WTC11 (cell line): ENCODE results near the gene PPP2R2C. TPM values are rescaled to one million over a fixed set of nuclear protein-coding genes. Genes with fewer than 3 reads are reported as not detected.

Source experiments
- ATAC-seq: fragments of 200-7000 bp; cut with Tn5 transposase; 2 replicates; pipeline ENCODE4 v1.10.0; 2021; ENCODE audit warnings: mild to moderate bottlenecking, moderate library complexity
- CTCF ChIA-PET: fragments of 300-600 bp; sonication (Branson Sonifier 250); formaldehyde crosslinking; loops from one replicate; lab custom pipeline; 2021; ENCODE audit warnings: antibody characterized with exemption; lab: Charles Lee
- POLR2A ChIA-PET: fragments of 350-600 bp; sonication (Branson Sonifier 250); formaldehyde crosslinking; loops from one replicate; lab custom pipeline; 2021; ENCODE audit warnings: antibody characterized with exemption; lab: Charles Lee
- DNase-seq: peaks from one replicate; pipeline ENCODE4 v3.0.0; 2021; ENCODE audit warnings: low spot score
- H3K27ac Mint-ChIP-seq: 2 replicates; pipeline ENCODE4 v1.8.0; 2021; ENCODE audit warnings: mixed read lengths
- H3K27me3 Mint-ChIP-seq: 2 replicates; pipeline ENCODE4 v1.8.0; 2021; ENCODE audit warnings: low read depth, mild to moderate bottlenecking, moderate library complexity, mixed read lengths
- H3K36me3 Mint-ChIP-seq: 2 replicates; pipeline ENCODE4 v1.8.0; 2021; ENCODE audit warnings: mixed read lengths
- H3K4me1 Mint-ChIP-seq: 2 replicates; pipeline ENCODE4 v1.8.0; 2022; ENCODE audit warnings: mixed read lengths
- H3K4me3 Mint-ChIP-seq: 2 replicates; pipeline ENCODE4 v1.8.0; 2021; ENCODE audit warnings: mild to moderate bottlenecking, moderate library complexity, mixed read lengths
- H3K9me3 Mint-ChIP-seq: 2 replicates; pipeline ENCODE4 v1.8.0; 2021; ENCODE audit warnings: mixed read lengths
- EMX1 ChIP-seq: fragments of 250-450 bp; sonication (Bioruptor Pico); IDR thresholded peaks from 2 replicates; pipeline ENCODE4 v1.8.0; 2021; ENCODE audit warnings: mild to moderate bottlenecking
- FOXK1 ChIP-seq: sonication (generic); formaldehyde crosslinking; IDR thresholded peaks from 2 replicates; pipeline ENCODE4 v1.8.0; 2022; ENCODE audit warnings: mild to moderate bottlenecking, moderate library complexity, missing genetic modification reagents
- FOXP1 ChIP-seq: sonication (generic); formaldehyde crosslinking; IDR thresholded peaks from 2 replicates; pipeline ENCODE4 v1.8.0; 2022; ENCODE audit warnings: missing genetic modification reagents, mild to moderate bottlenecking, moderate library complexity, borderline replicate concordance
- GRHL2 ChIP-seq: fragments of 250-450 bp; sonication (Bioruptor Pico); IDR thresholded peaks from 2 replicates; pipeline ENCODE4 v1.8.0; 2022; ENCODE audit warnings: mild to moderate bottlenecking, moderate library complexity; ENCODE audit not compliant: insufficient replicate concordance, severe bottlenecking
- KAT7 ChIP-seq: sonication (generic); formaldehyde crosslinking; IDR thresholded peaks from 2 replicates; pipeline ENCODE4 v1.8.1; 2023; ENCODE audit warnings: missing genetic modification reagents, mild to moderate bottlenecking, borderline replicate concordance
- NFE2L1 ChIP-seq: sonication (generic); formaldehyde crosslinking; IDR thresholded peaks from 2 replicates; pipeline ENCODE4 v1.8.1; 2023; ENCODE audit warnings: missing genetic modification reagents
- NR3C1 ChIP-seq: sonication (generic); formaldehyde crosslinking; conservative IDR thresholded peaks from 2 replicates; pipeline ENCODE4 v1.8.1; 2023; ENCODE audit warnings: low read depth, mild to moderate bottlenecking, missing genetic modification reagents
- SOX15 ChIP-seq: fragments of 250-450 bp; sonication (Bioruptor Pico); IDR thresholded peaks from 2 replicates; pipeline ENCODE4 v1.9.0; 2021; ENCODE audit warnings: mild to moderate bottlenecking
- SP1 ChIP-seq: sonication (generic); formaldehyde crosslinking; conservative IDR thresholded peaks from 2 replicates; pipeline ENCODE4 v1.8.1; 2022; ENCODE audit warnings: missing genetic modification reagents
- ZBTB21 ChIP-seq: sonication (generic); formaldehyde crosslinking; IDR thresholded peaks from 2 replicates; pipeline ENCODE4 v1.8.1; 2023; ENCODE audit warnings: mild to moderate bottlenecking, missing genetic modification reagents, borderline replicate concordance
- ZNF317 ChIP-seq: sonication (generic); formaldehyde crosslinking; IDR thresholded peaks from 2 replicates; pipeline ENCODE4 v1.8.1; 2023; ENCODE audit warnings: low read depth, mild to moderate bottlenecking, moderate library complexity, missing genetic modification reagents, borderline replicate concordance
- total RNA-seq: library from RNA; stranded (reverse); gene quantifications from 3 replicates; pipeline ENCODE4 v1.2.3, GENCODE V29; 2021
- TF ChIP-seq, protein P1 (sequence below): sonication (generic); formaldehyde crosslinking; IDR thresholded peaks from 2 replicates; pipeline ENCODE4 v1.8.1; 2023; ENCODE audit warnings: mild to moderate bottlenecking, missing genetic modification reagents, moderate library complexity
- TF ChIP-seq, protein P2 (sequence below): sonication (generic); formaldehyde crosslinking; IDR thresholded peaks from 2 replicates; pipeline ENCODE4 v1.8.1; 2023; ENCODE audit warnings: mild to moderate bottlenecking, missing genetic modification reagents, borderline replicate concordance
- TF ChIP-seq, protein P3 (sequence below): sonication (generic); formaldehyde crosslinking; IDR thresholded peaks from 2 replicates; pipeline ENCODE4 v1.8.0; 2022; ENCODE audit warnings: mild to moderate bottlenecking, missing genetic modification reagents
- TF ChIP-seq, protein P4 (sequence below): sonication (generic); formaldehyde crosslinking; IDR thresholded peaks from 2 replicates; pipeline ENCODE4 v1.8.0; 2023; ENCODE audit warnings: missing genetic modification reagents, mild to moderate bottlenecking, borderline replicate concordance
- TF ChIP-seq, protein P5 (sequence below): sonication (generic); formaldehyde crosslinking; IDR thresholded peaks from 2 replicates; pipeline ENCODE4 v1.8.1; 2022; ENCODE audit warnings: missing genetic modification reagents, borderline replicate concordance
- TF ChIP-seq, protein P6 (sequence below): sonication (generic); formaldehyde crosslinking; IDR thresholded peaks from 2 replicates; pipeline ENCODE4 v1.8.1; 2022; ENCODE audit warnings: mild to moderate bottlenecking, moderate library complexity, missing genetic modification reagents

The PPP2R2C gene
- total RNA-seq, 1 experiment from 2014 or later, result 11.5 TPM

DNA sequence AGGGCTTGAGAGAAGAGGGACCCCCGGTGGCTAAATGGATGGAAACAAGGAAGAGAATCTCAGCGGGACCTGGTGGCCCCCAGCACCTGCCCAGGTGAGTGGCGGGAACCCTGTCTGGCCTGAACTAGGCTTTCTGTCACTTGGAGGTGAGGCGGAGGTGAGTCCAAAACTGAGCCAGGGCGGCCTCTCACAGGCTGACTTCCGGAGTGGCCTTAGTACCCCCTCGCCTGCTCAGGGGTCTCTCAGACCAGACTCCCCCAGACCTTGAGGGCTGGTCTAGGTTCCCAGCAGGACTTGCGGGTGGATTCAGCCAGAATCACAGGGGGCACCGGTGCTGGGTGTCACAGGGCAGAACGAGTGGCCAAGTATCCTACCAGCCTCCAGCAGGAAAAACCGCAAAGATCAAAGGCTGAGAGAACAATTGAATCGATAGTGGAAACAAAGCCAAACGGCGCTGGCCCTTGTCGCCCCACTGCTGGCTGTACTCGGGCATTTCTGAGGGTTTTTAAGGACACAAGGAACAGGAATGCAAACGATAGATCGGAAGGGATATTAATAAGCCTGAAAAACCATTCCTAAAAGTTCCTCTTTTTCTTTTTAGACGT lies 135.0 kb downstream of the PPP2R2C start:
- Mint-ChIP-seq H3K36me3 (peaks cover 2% of the 10 kb centered on the region), H3K27me3 (no peaks in the 10 kb centered on the region; the same call in 1 of the 2 replicates), H3K9me3 (peaks cover 15% of the 10 kb centered on the region), H3K4me1 (peaks cover 24% of the 10 kb centered on the region), H3K4me3 (no peak overlapping the region), H3K27ac (no peak overlapping the region)
- ATAC-seq (no peak), DNase-seq (no peak)
- ChIA-PET CTCF (interaction anchor here (15.7 kb wide), 1 partner anchor 78 kb away, joined by 713 read pairs; the partner anchor contains the start of gene WFS1), POLR2A (no interaction called here)
- TF ChIP-seq KAT7 (CRISPR knock-in tag), result no peak
- TF ChIP-seq, protein P1, sequence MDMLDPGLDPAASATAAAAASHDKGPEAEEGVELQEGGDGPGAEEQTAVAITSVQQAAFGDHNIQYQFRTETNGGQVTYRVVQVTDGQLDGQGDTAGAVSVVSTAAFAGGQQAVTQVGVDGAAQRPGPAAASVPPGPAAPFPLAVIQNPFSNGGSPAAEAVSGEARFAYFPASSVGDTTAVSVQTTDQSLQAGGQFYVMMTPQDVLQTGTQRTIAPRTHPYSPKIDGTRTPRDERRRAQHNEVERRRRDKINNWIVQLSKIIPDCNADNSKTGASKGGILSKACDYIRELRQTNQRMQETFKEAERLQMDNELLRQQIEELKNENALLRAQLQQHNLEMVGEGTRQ (CRISPR knock-in tag), result no peak
- TF ChIP-seq ZNF317 (CRISPR knock-in tag), result no peak
- TF ChIP-seq, protein P2, sequence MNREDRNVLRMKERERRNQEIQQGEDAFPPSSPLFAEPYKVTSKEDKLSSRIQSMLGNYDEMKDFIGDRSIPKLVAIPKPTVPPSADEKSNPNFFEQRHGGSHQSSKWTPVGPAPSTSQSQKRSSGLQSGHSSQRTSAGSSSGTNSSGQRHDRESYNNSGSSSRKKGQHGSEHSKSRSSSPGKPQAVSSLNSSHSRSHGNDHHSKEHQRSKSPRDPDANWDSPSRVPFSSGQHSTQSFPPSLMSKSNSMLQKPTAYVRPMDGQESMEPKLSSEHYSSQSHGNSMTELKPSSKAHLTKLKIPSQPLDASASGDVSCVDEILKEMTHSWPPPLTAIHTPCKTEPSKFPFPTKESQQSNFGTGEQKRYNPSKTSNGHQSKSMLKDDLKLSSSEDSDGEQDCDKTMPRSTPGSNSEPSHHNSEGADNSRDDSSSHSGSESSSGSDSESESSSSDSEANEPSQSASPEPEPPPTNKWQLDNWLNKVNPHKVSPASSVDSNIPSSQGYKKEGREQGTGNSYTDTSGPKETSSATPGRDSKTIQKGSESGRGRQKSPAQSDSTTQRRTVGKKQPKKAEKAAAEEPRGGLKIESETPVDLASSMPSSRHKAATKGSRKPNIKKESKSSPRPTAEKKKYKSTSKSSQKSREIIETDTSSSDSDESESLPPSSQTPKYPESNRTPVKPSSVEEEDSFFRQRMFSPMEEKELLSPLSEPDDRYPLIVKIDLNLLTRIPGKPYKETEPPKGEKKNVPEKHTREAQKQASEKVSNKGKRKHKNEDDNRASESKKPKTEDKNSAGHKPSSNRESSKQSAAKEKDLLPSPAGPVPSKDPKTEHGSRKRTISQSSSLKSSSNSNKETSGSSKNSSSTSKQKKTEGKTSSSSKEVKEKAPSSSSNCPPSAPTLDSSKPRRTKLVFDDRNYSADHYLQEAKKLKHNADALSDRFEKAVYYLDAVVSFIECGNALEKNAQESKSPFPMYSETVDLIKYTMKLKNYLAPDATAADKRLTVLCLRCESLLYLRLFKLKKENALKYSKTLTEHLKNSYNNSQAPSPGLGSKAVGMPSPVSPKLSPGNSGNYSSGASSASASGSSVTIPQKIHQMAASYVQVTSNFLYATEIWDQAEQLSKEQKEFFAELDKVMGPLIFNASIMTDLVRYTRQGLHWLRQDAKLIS (CRISPR knock-in tag), result no peak
- TF ChIP-seq NFE2L1, result no peak
- TF ChIP-seq FOXP1, result no peak
- no peak for TF ChIP-seq FOXK1
- no peak for TF ChIP-seq SP1 (CRISPR knock-in tag)
- TF ChIP-seq EMX1 (CRISPR knock-in tag), result no peak
- TF ChIP-seq, protein P3, sequence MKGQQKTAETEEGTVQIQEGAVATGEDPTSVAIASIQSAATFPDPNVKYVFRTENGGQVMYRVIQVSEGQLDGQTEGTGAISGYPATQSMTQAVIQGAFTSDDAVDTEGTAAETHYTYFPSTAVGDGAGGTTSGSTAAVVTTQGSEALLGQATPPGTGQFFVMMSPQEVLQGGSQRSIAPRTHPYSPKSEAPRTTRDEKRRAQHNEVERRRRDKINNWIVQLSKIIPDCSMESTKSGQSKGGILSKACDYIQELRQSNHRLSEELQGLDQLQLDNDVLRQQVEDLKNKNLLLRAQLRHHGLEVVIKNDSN, result no peak
- no peak for TF ChIP-seq ZBTB21
- TF ChIP-seq NR3C1 (CRISPR knock-in tag), result no peak
- TF ChIP-seq SOX15 (CRISPR knock-in tag), result no peak
- TF ChIP-seq, protein P4, sequence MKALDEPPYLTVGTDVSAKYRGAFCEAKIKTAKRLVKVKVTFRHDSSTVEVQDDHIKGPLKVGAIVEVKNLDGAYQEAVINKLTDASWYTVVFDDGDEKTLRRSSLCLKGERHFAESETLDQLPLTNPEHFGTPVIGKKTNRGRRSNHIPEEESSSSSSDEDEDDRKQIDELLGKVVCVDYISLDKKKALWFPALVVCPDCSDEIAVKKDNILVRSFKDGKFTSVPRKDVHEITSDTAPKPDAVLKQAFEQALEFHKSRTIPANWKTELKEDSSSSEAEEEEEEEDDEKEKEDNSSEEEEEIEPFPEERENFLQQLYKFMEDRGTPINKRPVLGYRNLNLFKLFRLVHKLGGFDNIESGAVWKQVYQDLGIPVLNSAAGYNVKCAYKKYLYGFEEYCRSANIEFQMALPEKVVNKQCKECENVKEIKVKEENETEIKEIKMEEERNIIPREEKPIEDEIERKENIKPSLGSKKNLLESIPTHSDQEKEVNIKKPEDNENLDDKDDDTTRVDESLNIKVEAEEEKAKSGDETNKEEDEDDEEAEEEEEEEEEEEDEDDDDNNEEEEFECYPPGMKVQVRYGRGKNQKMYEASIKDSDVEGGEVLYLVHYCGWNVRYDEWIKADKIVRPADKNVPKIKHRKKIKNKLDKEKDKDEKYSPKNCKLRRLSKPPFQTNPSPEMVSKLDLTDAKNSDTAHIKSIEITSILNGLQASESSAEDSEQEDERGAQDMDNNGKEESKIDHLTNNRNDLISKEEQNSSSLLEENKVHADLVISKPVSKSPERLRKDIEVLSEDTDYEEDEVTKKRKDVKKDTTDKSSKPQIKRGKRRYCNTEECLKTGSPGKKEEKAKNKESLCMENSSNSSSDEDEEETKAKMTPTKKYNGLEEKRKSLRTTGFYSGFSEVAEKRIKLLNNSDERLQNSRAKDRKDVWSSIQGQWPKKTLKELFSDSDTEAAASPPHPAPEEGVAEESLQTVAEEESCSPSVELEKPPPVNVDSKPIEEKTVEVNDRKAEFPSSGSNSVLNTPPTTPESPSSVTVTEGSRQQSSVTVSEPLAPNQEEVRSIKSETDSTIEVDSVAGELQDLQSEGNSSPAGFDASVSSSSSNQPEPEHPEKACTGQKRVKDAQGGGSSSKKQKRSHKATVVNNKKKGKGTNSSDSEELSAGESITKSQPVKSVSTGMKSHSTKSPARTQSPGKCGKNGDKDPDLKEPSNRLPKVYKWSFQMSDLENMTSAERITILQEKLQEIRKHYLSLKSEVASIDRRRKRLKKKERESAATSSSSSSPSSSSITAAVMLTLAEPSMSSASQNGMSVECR (CRISPR knock-in tag), result no peak
- TF ChIP-seq, protein P5, sequence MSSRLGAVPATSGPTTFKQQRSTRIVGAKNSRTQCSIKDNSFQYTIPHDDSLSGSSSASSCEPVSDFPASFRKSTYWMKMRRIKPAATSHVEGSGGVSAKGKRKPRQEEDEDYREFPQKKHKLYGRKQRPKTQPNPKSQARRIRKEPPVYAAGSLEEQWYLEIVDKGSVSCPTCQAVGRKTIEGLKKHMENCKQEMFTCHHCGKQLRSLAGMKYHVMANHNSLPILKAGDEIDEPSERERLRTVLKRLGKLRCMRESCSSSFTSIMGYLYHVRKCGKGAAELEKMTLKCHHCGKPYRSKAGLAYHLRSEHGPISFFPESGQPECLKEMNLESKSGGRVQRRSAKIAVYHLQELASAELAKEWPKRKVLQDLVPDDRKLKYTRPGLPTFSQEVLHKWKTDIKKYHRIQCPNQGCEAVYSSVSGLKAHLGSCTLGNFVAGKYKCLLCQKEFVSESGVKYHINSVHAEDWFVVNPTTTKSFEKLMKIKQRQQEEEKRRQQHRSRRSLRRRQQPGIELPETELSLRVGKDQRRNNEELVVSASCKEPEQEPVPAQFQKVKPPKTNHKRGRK (CRISPR knock-in tag), result no peak
- no peak for TF ChIP-seq GRHL2 (CRISPR knock-in tag)
- TF ChIP-seq, protein P6, sequence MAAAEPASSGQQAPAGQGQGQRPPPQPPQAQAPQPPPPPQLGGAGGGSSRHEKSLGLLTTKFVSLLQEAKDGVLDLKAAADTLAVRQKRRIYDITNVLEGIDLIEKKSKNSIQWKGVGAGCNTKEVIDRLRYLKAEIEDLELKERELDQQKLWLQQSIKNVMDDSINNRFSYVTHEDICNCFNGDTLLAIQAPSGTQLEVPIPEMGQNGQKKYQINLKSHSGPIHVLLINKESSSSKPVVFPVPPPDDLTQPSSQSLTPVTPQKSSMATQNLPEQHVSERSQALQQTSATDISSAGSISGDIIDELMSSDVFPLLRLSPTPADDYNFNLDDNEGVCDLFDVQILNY (CRISPR knock-in tag), result no peak
